GM10847 (cell line): Measurements from ENCODE around the gene ATP9B.

ENCODE experiments used
- POLR2A ChIP-seq: IDR thresholded peaks from 2 replicates; pipeline ENCODE4 v1.6.1; 2011; ENCODE audit not compliant: insufficient read length; ENCODE audit errors: extremely low read depth

ATP9B gene

DNA sequence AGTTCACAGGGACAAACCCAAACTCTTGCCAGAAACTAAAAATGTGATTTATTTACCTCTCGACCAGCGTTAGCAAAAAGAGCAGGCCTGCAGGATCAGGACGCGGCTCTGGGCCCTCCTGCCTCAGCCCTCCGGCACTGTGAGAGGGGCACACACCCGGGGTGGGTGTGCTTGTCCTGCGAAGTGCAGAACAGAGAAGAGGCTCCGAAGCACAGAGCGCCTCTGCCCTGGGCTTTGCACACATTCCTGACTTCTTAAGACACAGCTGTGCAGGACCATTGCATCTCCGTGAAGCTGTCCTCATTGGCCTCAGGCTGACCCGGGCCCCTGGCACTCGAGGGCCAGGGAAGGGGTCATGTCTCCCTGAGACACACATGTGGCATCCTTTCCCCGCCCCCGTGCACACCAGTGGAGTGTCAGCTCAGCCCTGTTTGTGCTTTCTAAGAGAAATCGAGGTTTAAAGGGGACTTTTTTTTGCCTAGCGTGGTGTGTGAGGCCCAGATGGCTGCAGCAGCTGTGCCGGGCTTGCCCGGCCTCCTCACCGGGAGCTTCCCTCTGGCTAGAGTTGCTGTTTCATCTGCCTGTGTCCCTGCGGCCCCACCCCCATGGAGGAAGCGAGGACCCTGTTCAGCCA is 316.6 kb downstream of the ATP9B start:
- no peak for TF ChIP-seq POLR2A

DNA sequence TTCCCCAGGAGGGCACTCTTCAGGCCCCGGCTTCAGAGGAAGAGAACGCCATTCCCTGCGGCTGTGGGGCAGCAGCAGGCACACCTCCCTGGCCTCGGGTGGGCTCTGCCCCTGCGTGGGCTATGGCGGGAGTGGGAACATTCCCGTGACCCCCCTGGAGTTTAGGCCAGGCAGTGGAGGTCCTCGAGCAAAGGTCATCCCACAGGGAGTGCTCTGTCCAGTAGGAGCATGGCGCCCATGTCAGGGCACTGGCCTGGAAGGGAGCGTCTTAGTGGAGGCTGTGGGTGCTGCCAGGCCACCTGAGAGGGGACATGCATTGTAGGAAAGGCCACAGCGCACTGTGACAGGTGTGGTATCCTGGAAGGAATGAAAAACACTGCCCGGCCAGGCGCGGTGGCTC is 317.4 kb downstream of the ATP9B start:
- no peak for TF ChIP-seq POLR2A

DNA sequence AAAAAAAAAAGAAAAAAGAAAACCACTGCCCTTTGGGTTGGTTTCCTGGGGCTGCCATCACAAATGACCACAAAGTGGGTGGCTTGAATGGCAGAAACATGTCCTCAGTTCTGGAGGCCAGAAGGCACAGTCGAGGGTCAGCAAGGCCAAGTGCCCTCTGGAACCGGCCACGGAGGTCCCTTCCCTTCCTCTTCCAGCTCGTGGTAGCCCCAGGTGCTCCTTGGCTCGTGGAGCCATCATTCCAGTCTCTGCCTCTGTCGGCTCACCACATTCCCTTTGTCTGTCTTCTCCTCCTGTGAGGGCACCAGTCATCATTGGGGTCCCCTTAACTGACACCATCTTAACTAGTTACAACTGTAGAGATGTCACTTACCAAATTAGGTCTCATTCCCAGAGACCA is 318.0 kb downstream of the ATP9B start:
- no peak for TF ChIP-seq POLR2A

DNA sequence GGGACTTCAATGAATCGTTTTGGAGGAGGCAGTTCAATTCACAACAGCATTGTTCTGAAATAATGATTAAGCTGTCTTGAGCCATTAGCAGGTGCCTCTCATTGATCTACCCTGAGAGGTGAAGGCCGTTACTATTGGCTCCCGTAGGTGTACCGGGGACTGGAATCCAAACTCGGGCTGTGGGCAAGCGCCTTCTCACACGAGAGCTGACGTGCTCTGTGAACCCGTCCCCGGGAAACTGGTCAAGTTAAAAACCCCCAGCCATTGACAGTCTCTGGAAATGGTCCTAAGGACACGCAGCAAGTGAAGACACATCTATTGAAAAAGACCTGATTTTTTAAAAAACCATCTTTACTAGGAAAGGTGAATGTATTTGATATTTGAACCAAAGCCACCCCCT is 318.4 kb downstream of the ATP9B start:
- no peak for TF ChIP-seq POLR2A

DNA sequence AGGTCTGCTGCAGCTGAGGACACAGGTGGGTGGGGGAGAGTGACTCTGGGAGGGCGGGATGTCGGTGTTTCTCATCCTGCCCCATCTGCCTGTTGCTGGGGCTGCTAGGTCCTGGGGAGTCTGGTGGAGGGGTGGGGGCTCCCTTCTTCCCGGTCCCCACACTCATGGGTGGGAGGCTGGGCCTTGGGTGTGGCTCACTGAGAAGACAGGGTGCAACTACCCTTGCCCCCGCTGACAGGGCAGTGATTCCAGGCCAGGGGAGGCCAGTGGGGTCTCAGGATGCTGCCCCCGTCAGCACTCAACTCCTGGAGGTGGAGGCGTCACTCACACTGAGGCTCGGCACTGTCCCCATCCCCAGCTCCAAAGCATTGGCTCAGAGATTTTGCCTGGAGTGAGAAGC is 318.8 kb downstream of the ATP9B start:
- no peak for TF ChIP-seq POLR2A

DNA sequence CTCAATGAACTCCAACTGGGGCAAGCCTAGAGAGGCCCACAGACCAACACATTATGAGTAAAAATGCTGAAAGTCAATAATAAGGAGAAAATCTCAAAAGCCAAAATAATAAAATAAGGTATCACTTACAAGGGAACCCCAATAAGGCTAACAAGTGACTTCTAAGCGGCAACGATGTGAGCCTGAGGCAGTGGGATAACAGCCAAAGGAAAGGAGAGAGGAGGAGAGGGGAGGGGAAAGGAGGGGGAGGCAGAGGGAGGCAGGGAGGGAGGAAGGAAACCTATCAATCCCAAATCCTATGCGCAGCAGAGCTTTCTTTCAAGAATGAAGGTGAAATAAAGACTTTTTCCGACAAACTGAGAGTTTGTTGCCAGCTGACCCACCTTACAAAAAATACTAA is 320.5 kb downstream of the ATP9B start:
- no peak for TF ChIP-seq POLR2A

DNA sequence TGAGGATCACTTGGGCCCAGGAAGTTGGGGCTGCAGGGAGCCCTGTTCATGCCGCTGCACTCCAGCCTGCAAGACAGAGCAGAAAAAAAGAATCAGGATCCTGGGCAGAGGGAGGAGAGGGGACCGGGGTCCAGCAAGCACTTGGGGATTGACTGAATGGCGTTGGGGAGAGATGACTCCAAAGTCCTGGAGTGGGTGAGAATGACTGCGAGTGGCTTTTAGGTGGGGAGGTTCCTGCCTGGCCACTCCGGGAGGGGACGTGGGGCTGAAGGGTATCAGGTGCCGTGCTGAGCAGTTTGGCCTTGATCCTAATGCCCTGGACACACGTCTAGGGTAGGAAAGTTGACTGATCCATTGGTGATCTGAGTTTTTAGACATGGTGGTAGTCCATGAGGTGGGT is 323.0 kb downstream of the ATP9B start:
- no peak for TF ChIP-seq POLR2A

DNA sequence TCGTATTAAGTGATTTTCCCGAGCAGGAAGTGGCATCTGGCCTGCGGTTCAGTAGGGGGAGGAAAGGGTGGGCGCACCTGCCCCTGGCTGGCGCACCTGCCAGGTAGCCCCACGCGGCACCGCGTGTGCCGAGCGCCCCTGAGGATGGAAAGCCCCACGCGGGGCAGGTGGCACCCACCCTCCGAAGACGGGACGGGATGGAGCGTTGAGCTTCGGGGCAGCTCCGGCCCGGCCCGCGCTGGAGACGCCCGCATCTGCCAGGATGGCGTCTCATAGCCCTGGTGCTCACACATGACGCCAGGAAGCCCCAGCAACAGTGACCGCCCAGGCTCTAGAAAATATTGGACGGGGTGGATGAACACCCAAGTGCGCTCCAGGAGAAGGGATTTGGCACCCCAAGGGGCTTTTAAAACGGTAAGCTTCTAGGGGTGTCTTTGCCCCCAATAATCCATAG is 324.0 kb downstream of the ATP9B start:
- TF ChIP-seq POLR2A: no peak

DNA sequence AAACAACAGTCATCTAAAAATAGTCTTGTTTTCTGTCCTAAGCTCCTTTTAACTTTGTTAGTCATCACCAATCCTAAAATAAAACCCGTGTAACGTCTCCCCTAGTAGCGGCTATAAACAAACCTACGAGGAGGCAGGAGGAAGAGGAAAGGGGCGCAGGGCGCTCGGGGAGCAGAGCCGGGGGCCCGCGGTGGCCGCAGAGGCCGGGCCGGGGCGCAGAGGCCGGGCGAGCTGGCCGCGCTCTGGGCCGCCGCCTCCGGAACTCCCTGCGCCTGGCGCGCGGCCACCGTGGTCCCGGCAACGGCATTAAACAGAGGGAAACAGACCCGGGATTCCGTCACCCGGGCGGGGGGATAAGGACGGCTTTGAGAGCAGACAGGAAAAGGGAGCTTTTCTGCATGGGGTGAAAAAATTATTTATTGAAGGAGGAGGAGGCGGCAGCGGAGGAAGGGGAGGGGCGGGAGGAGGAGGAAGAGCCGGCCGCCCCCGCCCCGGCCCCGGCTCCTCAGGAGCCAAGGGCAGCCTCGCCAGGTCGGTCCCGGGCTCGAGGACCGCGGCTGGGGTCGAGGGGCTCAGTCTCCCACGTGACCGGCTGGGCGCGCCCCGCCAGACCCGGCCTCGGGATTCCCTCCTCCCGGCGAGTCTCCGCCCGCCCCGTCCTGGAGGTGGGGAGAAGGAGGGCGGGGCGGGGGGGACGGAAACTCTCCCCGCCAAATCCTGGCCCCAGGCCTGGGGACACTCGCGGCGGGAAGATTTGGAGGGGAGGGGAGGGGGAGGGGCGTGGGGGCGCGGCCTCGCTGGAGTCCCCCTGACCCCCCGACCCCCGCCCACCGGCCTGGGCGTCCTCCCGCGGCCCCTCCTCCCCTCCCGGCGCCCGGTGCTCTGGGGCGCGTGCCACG is 324.7 kb downstream of the ATP9B start:
- TF ChIP-seq POLR2A: no peak

DNA sequence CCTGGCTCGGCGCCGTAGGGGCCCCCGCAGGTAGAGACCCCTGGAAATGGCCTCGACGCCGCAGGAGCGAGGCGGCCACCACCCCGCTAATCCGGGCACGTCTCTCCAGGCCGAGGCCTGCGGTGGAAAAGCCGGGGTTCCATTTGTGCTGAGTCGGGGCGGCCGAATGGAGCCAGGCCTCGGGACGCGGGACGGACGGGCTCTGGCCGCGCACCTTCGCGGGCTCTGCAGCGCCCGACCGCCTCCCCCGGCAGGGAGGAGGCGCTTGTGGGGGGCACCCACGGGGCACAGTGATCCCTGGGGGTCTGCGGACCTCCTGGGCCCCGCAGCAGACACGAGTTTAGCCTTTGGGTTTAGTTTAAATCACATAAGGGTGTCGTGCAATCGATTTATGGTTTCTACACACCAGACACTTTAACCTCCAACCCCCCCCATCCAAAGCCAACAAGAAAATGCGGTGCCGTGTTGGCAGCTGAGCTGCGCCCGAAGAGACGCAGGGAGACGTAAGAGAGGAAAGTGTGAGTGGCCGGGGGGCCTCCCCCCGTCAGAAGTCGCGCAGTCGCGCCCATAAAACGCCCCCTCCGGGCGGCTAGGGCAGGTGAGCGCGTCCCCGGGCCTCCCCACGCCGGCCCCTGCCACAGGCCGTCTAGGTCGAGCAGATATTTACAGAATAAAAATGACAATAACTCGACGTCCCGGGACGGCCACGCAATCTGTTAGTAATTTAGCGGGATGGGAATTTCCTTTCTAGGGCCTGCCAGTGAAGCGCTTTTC is 325.5 kb downstream of the ATP9B start:
- TF ChIP-seq POLR2A: no peak

DNA sequence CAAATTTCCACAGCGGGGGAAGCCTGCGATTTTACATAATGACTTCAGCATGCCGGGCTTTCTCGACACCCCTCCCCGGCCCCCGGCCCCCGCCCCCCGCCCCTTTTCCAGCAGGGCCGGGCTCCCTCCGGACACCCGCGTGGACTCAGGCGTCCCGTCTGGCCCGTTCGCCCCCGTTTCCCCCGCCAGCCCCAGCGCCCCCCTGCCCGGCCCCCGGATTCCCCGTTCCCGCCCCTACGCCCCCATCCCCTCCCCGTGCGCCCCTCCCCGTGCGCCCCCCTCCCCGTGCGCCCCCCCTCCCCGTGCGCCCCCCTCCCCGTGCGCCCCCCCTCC is 326.1 kb downstream of the ATP9B start:
- TF ChIP-seq POLR2A: no peak

DNA sequence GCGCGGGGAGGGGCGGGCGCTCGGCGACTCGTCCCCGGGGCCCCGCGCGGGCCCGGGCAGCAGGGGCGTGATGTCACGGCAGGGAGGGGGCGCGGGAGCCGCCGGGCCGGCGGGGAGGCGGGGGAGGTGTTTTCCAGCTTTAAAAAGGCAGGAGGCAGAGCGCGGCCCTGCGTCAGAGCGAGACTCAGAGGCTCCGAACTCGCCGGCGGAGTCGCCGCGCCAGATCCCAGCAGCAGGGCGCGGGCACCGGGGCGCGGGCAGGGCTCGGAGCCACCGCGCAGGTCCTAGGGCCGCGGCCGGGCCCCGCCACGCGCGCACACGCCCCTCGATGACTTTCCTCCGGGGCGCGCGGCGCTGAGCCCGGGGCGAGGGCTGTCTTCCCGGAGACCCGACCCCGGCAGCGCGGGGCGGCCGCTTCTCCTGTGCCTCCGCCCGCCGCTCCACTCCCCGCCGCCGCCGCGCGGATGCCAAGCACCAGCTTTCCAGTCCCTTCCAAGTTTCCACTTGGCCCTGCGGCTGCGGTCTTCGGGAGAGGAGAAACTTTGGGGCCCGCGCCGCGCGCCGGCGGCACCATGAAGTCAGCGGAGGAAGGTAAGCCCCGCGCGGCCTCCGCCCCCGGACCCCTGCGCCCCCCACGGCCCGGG is 326.7 kb downstream of the ATP9B start, which contains the start of gene NFATC1:
Gene NFATC1, plus strand, starts transcription at position 170 of the 644 bp plus-strand sequence. Its CDS starts 295 bp downstream, at position 465.
- TF ChIP-seq POLR2A: peak; percentile 53

DNA sequence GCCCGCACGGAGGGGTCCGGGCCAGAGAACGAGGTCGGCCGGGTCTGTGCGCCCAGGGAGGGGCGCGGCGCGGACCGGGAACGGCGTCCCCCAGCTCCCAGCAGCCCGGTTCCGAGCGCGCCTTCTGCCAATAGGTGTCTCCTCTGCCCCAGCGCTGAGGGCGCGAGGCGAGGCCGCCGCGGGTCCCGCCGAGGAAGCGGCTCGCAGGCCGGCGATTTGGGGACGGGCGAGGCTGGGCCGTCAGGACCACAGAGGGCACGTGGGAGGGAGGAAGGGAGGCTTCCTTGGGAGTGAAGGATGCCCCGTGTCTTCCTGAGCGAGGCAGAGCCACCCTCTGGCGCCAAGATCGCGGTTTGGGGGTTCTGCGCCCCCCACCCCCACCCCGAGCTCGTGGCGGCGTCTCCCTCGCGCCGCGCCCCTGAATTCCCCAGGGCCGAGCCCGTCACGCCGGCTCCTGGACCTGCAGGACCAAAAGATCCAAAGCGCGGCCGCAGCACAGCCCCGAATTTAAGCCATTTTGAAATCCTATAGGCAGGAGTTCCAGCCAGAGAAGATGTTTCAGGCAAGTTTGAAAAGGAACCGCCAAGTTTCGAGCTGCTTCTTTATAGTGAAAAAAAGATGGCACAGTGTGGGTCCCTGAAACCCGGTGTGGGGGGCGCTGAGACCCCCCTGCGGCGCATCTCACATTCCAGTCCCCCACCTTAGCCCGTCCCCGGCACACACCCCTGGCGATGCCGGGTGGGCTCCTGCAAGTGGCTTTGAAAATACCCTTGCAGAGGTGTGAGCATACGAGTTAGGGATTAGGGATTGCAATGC is 327.4 kb downstream of the ATP9B start:
- no peak for TF ChIP-seq POLR2A

DNA sequence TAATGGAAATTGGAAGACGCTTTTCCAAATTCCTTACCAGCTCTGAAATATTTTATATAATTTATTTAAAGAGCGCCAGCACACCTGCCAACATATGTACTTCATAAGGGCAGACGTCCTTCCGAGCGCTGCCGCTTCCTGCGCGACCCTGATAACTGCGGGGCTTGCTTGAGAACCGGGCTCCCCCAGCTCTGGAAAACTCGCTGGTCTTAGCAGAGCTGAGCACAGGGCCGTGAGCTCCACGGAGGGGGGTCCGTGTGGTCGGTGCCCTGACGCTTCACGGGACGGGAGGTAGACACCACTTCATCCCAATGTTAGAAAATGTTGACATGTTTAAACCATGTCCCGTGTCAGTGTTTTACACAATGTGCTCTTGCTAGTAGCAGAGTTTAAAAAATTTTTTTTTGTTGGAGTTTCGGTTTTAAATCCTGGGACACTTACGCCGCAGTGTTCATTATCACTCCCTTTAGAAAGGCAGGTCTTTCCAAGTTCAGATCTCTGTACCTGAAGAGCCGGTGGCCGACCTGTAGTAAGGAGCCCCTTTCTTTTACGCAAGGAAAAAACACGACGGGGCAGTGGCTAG is 328.1 kb downstream of the ATP9B start:
- TF ChIP-seq POLR2A: no peak
